Psoas muscle (tissue), 8 donors: ENCODE results near the gene POFUT2. TPM values are rescaled to one million over a fixed set of nuclear protein-coding genes. Genes with fewer than 3 reads are reported as not detected.

ENCODE experiments used
- ATAC-seq, 4 donors: fragments of 200-7000 bp; cut with Tn5 transposase; one replicate each; pipeline ENCODE4 v1.9.1; 2020; ENCODE audit warnings: moderate library complexity in 3 of 4, mild to moderate bottlenecking in 2 of 4
- DNase-seq, 2 donors: peaks; one replicate each; pipeline ENCODE4 v3.0.0-alpha.2; 2020
- H3K27ac ChIP-seq: fragments of 200-600 bp; one replicate; pipeline ENCODE4 v1.8.0; 2022
- H3K27me3 ChIP-seq, 3 donors: fragments of 200-600 bp in 1 of 3; one replicate each; pipeline versions ENCODE4 v1.6.1 to v1.8.0; 2013 to 2022; ENCODE audit warnings: low read length in 2 of 3, mild to moderate bottlenecking in 2 of 3, moderate library complexity in 1 of 3; ENCODE audit not compliant: insufficient read depth in 3 of 3
- H3K36me3 ChIP-seq, 2 donors: fragments of 200-600 bp in 1 of 2; one replicate each; pipeline versions ENCODE4 v1.6.1 to v1.8.0; 2013 to 2022; ENCODE audit warnings: low read depth in 1 of 2, mild to moderate bottlenecking in 1 of 2, moderate library complexity in 1 of 2; ENCODE audit not compliant: insufficient read depth in 1 of 2
- H3K4me1 ChIP-seq: fragments of 200-600 bp; one replicate; pipeline ENCODE4 v1.8.0; 2022
- H3K4me3 ChIP-seq: fragments of 200-600 bp; one replicate; pipeline ENCODE4 v1.8.0; 2022; ENCODE audit warnings: mild to moderate bottlenecking
- H3K9me3 ChIP-seq: fragments of 200-600 bp; one replicate; pipeline ENCODE4 v1.8.0; 2022
- CTCF ChIP-seq: fragments of 200-600 bp; IDR thresholded peaks from one replicate; pipeline ENCODE4 v1.8.0; 2022; ENCODE audit warnings: antibody characterized with exemption
- WGBS, 3 donors: extraction: QIAGEN DNeasy Blood & Tissue Kit; methylation state at CpG; one replicate each; pipeline versions ENCODE4 v1.1.6 to v1.1.7; 2013; 5-methylcytosine and 5-hydroxymethylcytosine counted together
- intact Hi-C, 2 donors: fragments of 100-400 bp; cut with DNase I; formaldehyde crosslinking; loops; one replicate each; pipeline versions ENCODE4 v1.11.0 to v1.14.2; 2022
- polyA plus RNA-seq, 3 donors: library from polyadenylated mRNA; stranded (reverse); fragments of 200-250 nt; gene quantifications; one replicate each; pipeline ENCODE4 v1.2.3, GENCODE V29; 2013
- total RNA-seq, 4 donors: library from RNA; stranded (reverse); fragmentation: NEBNext Ultra II Directional in 2 of 4; extraction: Animal tissue kit (Norgen Biotek cat#: 25700) in 2 of 4; gene quantifications; one replicate each; pipeline versions ENCODE4 v1.2.1 to v1.2.4, GENCODE V29; 2021 to 2023
- donor health status: healthy with polysubstance abuse.
- donor health status: DM: no; HTN: no; CAD: no; lungs with moderate emphysema.
- donor health status: Bipolar disorder and iron deficiency.
- donor health status: healthy.
- donor health status: DM: yes; HTN: yes; CAD: no.
- donor health status: DM: no; HTN: no; CAD: no.
- donor health status: DM: no; HTN: no; CAD: no.
- donor health status: DM: yes; HTN: yes; CAD: no.

POFUT2 gene
- total and polyA plus RNA-seq, 7 donors: 5.6 to 13.9 (median 10.8) TPM

DNA sequence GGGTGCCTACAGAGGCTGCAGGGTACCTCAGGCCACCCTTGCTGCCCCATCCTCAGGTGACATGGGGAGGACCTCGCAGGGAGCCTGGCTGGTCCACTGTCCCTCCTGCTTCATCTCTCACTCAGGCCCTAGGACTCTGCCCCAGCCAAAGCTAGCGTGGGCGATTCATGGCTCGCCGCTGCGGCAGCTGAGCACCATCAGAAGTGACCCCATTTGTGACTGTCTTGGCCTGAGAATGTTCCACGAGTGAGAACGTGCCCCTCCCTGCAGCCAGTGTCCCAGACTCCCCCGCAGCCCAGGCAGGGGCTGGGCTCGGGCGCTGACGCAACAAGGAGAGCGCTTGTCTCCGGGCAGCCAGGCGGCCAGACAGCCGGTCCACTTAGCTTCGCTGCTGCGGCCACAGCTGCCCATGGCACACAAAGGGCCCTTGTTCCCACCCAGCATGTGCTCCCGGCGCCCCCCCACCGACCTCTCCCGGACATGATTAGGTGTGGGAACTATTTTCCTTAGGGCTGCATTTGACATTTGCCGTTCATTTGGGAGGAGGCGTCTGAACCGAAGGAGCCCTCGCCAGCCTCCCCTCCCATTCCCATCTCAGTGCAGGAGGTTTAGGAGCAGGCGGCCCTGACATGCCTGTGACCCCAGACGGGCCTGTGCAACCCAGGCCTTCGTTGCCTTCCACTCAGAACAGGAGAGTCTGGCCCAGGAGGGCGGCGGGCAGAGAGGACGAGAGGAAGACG, 19.3 kb upstream of the POFUT2 start:
- peaks cover 27% of the 10 kb centered on the region for H3K4me1 ChIP-seq
- intact Hi-C loops: loop anchor here in 1 of 2 donors (5.0 kb wide), 1 partner anchor 50 kb away; no protein-coding TSS in a partner anchor

GRCh38 chr21:45306453-45306831, 18.7 kb upstream of the POFUT2 start:
- DNase-seq (peak in 1 of 2 donors; percentile 12), ATAC-seq (peak in 1 of 4 donors; percentile 11)
- H3K4me3 ChIP-seq: no peak overlapping the region
- no peaks in the 10 kb centered on the region for H3K9me3 ChIP-seq
- intact Hi-C loops: loop anchor here in 1 of 2 donors (5.0 kb wide), 1 partner anchor 51 kb away; no protein-coding TSS in a partner anchor
- WGBS, 3 donors: 28 to 62% (median 41%) methylated on average over 18 of the region's 18 CpGs
- H3K27ac ChIP-seq: peak overlapping the region; percentile 55
- TF ChIP-seq CTCF: no peak
- H3K4me1 ChIP-seq: peaks cover 27% of the 10 kb centered on the region
- H3K27me3 ChIP-seq: peaks cover 0 to 67% (median 5%) of the 10 kb centered on the region in 3 donors
- no peaks in the 10 kb centered on the region for H3K36me3 ChIP-seq

More for the DNA sequence above, 19.3 kb upstream of the POFUT2 start:
- peak overlapping the region; percentile 55 for H3K27ac ChIP-seq
- H3K9me3 ChIP-seq: no peaks in the 10 kb centered on the region
- no peaks in the 10 kb centered on the region for H3K36me3 ChIP-seq
- peaks cover 0 to 68% (median 5%) of the 10 kb centered on the region in 3 donors for H3K27me3 ChIP-seq
- no peak overlapping the region for H3K4me3 ChIP-seq
- ATAC-seq (peak; percentile 51 to 71 (median 62)), DNase-seq (peak; percentile 82 to 85)
- TF ChIP-seq CTCF: no peak
- WGBS, 3 donors: 21 to 35% (median 26%) methylated on average over 33 of the region's 33 CpGs

GRCh38 chr21:45305836-45306235, 18.1 kb upstream of the POFUT2 start:
- intact Hi-C loops: loop anchor here in 1 of 2 donors (5.0 kb wide), 1 partner anchor 51 kb away; no protein-coding TSS in a partner anchor
- WGBS, 3 donors: 45 to 64% (median 52%) methylated on average over 9 of the region's 9 CpGs
- Histone ChIP-seq H3K27me3 (peaks cover 0 to 65% (median 5%) of the 10 kb centered on the region in 3 donors), H3K27ac (no peak overlapping the region), H3K4me1 (peaks cover 27% of the 10 kb centered on the region), H3K9me3 (no peaks in the 10 kb centered on the region), H3K4me3 (no peak overlapping the region), H3K36me3 (no peaks in the 10 kb centered on the region)
- ATAC-seq (no peak), DNase-seq (no peak)
- TF ChIP-seq CTCF: no peak

DNA sequence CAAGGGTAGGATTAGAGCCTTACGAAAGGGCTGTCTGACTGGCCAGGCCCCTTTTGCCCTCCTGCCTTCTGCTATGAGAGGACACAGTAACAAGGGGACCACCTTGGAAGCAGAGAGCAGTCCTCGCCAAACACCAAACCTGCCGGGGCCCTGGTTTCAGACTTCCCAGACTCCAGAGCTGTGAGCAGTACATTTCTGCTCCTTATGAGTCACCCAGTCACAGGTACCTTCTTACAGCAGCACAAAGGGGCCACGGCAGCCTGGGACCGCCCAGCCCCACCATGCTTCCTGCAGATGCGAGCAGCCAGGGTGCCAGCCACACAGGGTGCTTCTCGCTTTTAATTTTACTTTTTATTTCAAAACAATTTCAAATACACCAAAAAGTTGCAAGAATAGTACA, 17.2 kb upstream of the POFUT2 start:
- 87 to 94% (median 92%) methylated on average over 7 of the region's 7 CpGs for WGBS, 3 donors
- peak in 1 of 2 donors; percentile 20 for DNase-seq

More for the DNA sequence above, 17.2 kb upstream of the POFUT2 start:
- TF ChIP-seq CTCF: no peak
- Histone ChIP-seq H3K4me1 (peaks cover 27% of the 10 kb centered on the region), H3K27me3 (peaks cover 0 to 58% (median 6%) of the 10 kb centered on the region in 3 donors), H3K27ac (no peak overlapping the region), H3K36me3 (no peaks in the 10 kb centered on the region), H3K4me3 (no peak overlapping the region), H3K9me3 (no peaks in the 10 kb centered on the region)
- no peak for ATAC-seq
- intact Hi-C loops: loop anchor here in 1 of 2 donors (5.0 kb wide), 1 partner anchor 52 kb away; no protein-coding TSS in a partner anchor
